Neuronal stem cell (in vitro differentiated cells): ENCODE measurements around the gene MACROD2.

Source experiments
- DNase-seq: peaks from one replicate; pipeline ENCODE4 v3.0.0-alpha.2; 2013; ENCODE audit warnings: low spot score
- H2AFZ ChIP-seq: one replicate; pipeline ENCODE4 v1.6.1; 2013; ENCODE audit warnings: mild to moderate bottlenecking, low read length, inconsistent platforms
- H2AK5ac ChIP-seq: 2 replicates; pipeline ENCODE4 v1.6.1; 2013; ENCODE audit warnings: low read depth, mild to moderate bottlenecking, inconsistent platforms, low read length, moderate library complexity, mixed read lengths
- H2BK120ac ChIP-seq: 2 replicates; pipeline ENCODE4 v1.6.1; 2013; ENCODE audit warnings: low read depth, mild to moderate bottlenecking, inconsistent platforms, low read length, moderate library complexity, mixed read lengths
- H2BK12ac ChIP-seq: one replicate; pipeline ENCODE4 v1.6.1; 2013; ENCODE audit warnings: low read length, inconsistent platforms
- H2BK15ac ChIP-seq: 2 replicates; pipeline ENCODE4 v1.6.1; 2013; ENCODE audit warnings: mild to moderate bottlenecking, low read length, inconsistent platforms, mixed read lengths
- H2BK5ac ChIP-seq: one replicate; pipeline ENCODE4 v1.6.1; 2013; ENCODE audit warnings: inconsistent platforms, mild to moderate bottlenecking, low read length, moderate library complexity
- H3K14ac ChIP-seq: one replicate; pipeline ENCODE4 v1.6.1; 2013; ENCODE audit warnings: low read length, inconsistent platforms
- H3K18ac ChIP-seq: 2 replicates; pipeline ENCODE4 v1.6.1; 2013; ENCODE audit warnings: low read length, inconsistent platforms
- H3K23ac ChIP-seq: 2 replicates; pipeline ENCODE4 v1.6.1; 2013; ENCODE audit warnings: low read depth, mild to moderate bottlenecking, mixed read lengths, low read length, inconsistent platforms; ENCODE audit not compliant: poor library complexity
- H3K27ac ChIP-seq: replicated peaks from 3 replicates; pipeline ENCODE4 v1.5.1; 2013; ENCODE audit warnings: low read length, inconsistent platforms
- H3K27me3 ChIP-seq, 3 experiments: 2 replicates each; pipeline ENCODE4 v1.6.1; 2013; ENCODE audit warnings: low read length in 3 of 3, mild to moderate bottlenecking in 2 of 3, inconsistent platforms in 1 of 3, low read depth in 1 of 3, mixed read lengths in 1 of 3, moderate library complexity in 1 of 3; ENCODE audit not compliant: control insufficient read depth in 3 of 3, insufficient read depth in 3 of 3
- H3K36me3 ChIP-seq, 2 donors: replicated peaks in 1 of 2; 2 replicates each; pipeline ENCODE4 v1.6.1; 2013; ENCODE audit warnings: low read length in 2 of 2; ENCODE audit not compliant: control insufficient read depth in 2 of 2, insufficient read depth in 2 of 2
- H3K4ac ChIP-seq: 2 replicates; pipeline ENCODE4 v1.6.1; 2013; ENCODE audit warnings: inconsistent platforms, mild to moderate bottlenecking, low read length, moderate library complexity
- H3K4me1 ChIP-seq, 2 donors: 1 replicate in 1 of 2; 2 replicates in 1 of 2; pipeline ENCODE4 v1.6.1; 2013; ENCODE audit warnings: low read length in 2 of 2, low read depth in 1 of 2; ENCODE audit not compliant: control insufficient read depth in 2 of 2, insufficient read depth in 1 of 2
- H3K4me2 ChIP-seq: one replicate; pipeline ENCODE4 v1.6.1; 2013; ENCODE audit warnings: mild to moderate bottlenecking, low read length, inconsistent platforms; ENCODE audit not compliant: insufficient read depth, poor library complexity, severe bottlenecking
- H3K4me3 ChIP-seq, 2 donors: 2 replicates each; pipeline ENCODE4 v1.5.1; 2013; ENCODE audit warnings: low read length in 2 of 2, mild to moderate bottlenecking in 2 of 2, inconsistent platforms in 1 of 2, moderate library complexity in 1 of 2
- H3K79me1 ChIP-seq: one replicate; pipeline ENCODE4 v1.6.1; 2013; ENCODE audit warnings: low read depth, mild to moderate bottlenecking, inconsistent platforms, low read length, moderate library complexity
- H3K9ac ChIP-seq: one replicate; pipeline ENCODE4 v1.6.1; 2013; ENCODE audit warnings: mild to moderate bottlenecking, low read depth, low read length, inconsistent platforms; ENCODE audit not compliant: poor library complexity
- H3K9me3 ChIP-seq, 2 donors: replicated peaks in 1 of 2; 2 replicates each; pipeline versions ENCODE3 to v1.6.1; 2013; ENCODE audit warnings: low read length in 2 of 2, mild to moderate bottlenecking in 2 of 2, inconsistent platforms in 1 of 2, low read depth in 1 of 2, mixed read lengths in 1 of 2, moderate library complexity in 1 of 2; ENCODE audit not compliant: control insufficient read depth in 2 of 2, insufficient read depth in 1 of 2
- H4K8ac ChIP-seq: one replicate; pipeline ENCODE4 v1.6.1; 2013; ENCODE audit warnings: low read depth, mild to moderate bottlenecking, inconsistent platforms, low read length, moderate library complexity
- H4K91ac ChIP-seq: one replicate; pipeline ENCODE4 v1.6.1; 2013; ENCODE audit warnings: low read length, low read depth, mild to moderate bottlenecking, inconsistent platforms; ENCODE audit not compliant: poor library complexity
- WGBS, 2 donors: extraction: QIAGEN DNeasy Blood & Tissue Kit; methylation state at CpG; one replicate each; pipeline ENCODE4 v1.1.7; 2013; ENCODE audit warnings: missing lambda C conversion rate in 2 of 2, mixed read lengths in 1 of 2; ENCODE audit not compliant: insufficient read length in 2 of 2, insufficient replicate concordance in 1 of 2; ENCODE audit errors: extremely low coverage in 2 of 2; 5-methylcytosine and 5-hydroxymethylcytosine counted together

Gene MACROD2

DNA sequence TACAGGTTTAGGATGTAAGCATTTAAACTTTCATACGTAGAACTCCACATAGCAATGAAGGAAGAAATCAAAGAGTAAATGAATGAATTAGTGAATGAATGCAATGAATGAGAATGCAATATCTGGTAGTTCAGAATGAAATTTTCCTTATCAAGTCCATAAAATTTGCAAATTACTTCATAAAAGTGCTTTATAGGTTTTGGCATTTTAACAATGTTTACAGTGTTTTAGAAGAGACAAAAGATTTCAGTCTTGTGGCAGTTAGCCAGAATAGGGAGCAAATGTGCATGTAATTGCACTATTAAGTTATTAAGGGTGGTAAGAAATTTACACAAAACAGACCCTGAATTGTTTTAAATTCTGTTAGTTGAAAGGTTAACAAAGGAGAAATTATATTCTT, 1081.5 kb downstream of the MACROD2 start:
- Histone ChIP-seq H2BK120ac (no peak overlapping the region), H2BK5ac (no peak overlapping the region), H3K4me3 (no peak overlapping the region), H3K27me3 (no peaks in the 10 kb centered on the region), H3K18ac (no peak overlapping the region), H2AFZ (no peak overlapping the region), H3K9ac (no peak overlapping the region), H3K23ac (no peak overlapping the region), H2AK5ac (no peak overlapping the region), H3K4me1 (peaks cover 0 to 13% of the 10 kb centered on the region in 2 donors), H3K79me1 (no peaks in the 10 kb centered on the region), H3K27ac (no peak overlapping the region), H2BK15ac (no peak overlapping the region), H3K14ac (no peak overlapping the region), H2BK12ac (no peak overlapping the region), H3K36me3 (no peaks in the 10 kb centered on the region), H3K4ac (no peak overlapping the region), H4K8ac (no peak overlapping the region), H3K4me2 (no peak overlapping the region), H4K91ac (no peak overlapping the region), H3K9me3 (no peaks in the 10 kb centered on the region)
- no peak for DNase-seq
- no CpG with 5 or more reads among the region's 1 CpG for WGBS, 2 donors

DNA sequence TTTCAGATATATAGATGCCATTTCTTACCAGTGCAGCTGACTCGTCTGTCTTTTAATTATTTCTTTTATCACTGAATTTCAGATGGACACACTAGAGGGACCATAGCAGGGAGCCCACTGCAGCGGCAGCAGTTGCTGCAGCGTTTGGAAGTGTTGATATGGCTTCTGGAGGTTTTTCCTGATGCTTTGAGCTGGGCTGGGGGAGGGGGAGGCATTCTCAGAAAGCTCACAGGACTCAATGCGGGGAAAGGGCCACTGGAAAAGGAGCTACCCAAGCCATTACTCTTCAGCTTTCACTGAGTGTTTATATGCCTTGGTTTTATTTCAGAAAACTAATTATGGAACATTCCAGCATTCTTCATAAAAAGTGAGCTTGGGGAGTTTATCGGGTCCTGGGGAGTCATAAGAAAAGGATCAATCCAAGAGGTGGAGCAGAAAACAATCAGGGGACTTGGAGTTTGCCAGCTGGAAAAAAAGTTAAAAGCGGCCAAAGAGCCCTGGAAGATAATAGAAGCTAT, 1082.5 kb downstream of the MACROD2 start:
- Histone ChIP-seq H3K4ac (no peak overlapping the region), H2AK5ac (no peak overlapping the region), H3K36me3 (no peaks in the 10 kb centered on the region), H2BK12ac (no peak overlapping the region), H3K23ac (no peak overlapping the region), H3K9me3 (no peaks in the 10 kb centered on the region), H3K27me3 (no peaks in the 10 kb centered on the region), H3K4me1 (peaks cover 2 to 13% of the 10 kb centered on the region in 2 donors), H3K27ac (no peak overlapping the region), H3K18ac (no peak overlapping the region), H4K8ac (no peak overlapping the region), H2AFZ (peak overlapping the region; percentile 65), H3K79me1 (no peaks in the 10 kb centered on the region), H2BK120ac (no peak overlapping the region), H3K4me3 (no peak overlapping the region), H3K14ac (no peak overlapping the region), H2BK15ac (no peak overlapping the region), H4K91ac (no peak overlapping the region), H2BK5ac (no peak overlapping the region), H3K9ac (no peak overlapping the region), H3K4me2 (no peak overlapping the region)
- WGBS, 2 donors, result no CpG with 5 or more reads among the region's 6 CpGs
- DNase-seq, result no peak

DNA sequence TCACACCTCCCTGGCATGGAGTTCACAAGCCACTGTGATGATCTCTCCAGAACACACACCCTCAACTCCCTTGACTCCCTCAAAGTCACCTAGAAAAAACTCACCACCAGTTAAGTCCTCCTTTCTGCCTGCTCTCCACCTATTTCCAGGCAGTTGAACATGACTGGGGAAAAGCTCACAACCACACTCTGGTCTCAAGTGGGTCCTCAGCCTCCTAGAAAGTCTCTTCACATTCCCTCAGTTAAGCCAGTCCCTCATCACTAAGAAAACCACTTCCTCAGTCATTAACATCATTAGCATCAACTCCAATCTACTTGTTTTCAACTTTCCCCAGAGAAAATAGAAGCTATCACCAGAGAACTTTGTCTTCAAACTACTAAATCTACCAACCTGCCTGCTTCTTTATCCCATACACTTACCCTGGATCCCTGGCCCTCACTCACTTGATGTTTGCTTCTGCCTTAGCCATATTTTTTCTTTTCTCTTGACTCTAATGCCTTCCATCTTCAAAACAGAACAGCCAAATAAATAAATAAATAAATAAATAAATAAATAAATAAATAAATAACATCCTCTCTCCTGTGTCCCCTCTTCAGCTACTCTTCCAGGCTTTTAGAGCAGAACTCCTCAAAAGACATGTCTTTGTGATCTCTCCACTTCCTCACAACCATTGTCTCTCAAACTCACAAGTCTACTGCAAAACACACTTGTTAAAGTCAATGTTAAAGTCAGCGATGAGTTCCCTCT, 1084.5 kb downstream of the MACROD2 start:
- no peak overlapping the region for H2BK5ac ChIP-seq
- H3K9me3 ChIP-seq, result no peaks in the 10 kb centered on the region
- H3K4me1 ChIP-seq, result peaks cover 5 to 10% of the 10 kb centered on the region in 2 donors
- no peaks in the 10 kb centered on the region for H3K79me1 ChIP-seq
- H2BK12ac ChIP-seq, result no peak overlapping the region
- no peak overlapping the region for H3K27ac ChIP-seq
- no peak overlapping the region for H4K91ac ChIP-seq
- H3K4me3 ChIP-seq, result no peak overlapping the region
- no peak overlapping the region for H2AFZ ChIP-seq
- DNase-seq, result no peak
- no peak overlapping the region for H3K14ac ChIP-seq
- no peaks in the 10 kb centered on the region for H3K36me3 ChIP-seq
- no peak overlapping the region for H3K18ac ChIP-seq
- H2AK5ac ChIP-seq, result no peak overlapping the region
- H4K8ac ChIP-seq, result no peak overlapping the region
- no peak overlapping the region for H3K4ac ChIP-seq
- H2BK120ac ChIP-seq, result no peak overlapping the region
- no peaks in the 10 kb centered on the region for H3K27me3 ChIP-seq
- no CpG with 5 or more reads among the region's 1 CpG for WGBS, 2 donors
- H3K9ac ChIP-seq, result no peak overlapping the region
- H3K23ac ChIP-seq, result no peak overlapping the region
- H3K4me2 ChIP-seq, result no peak overlapping the region
- H2BK15ac ChIP-seq, result no peak overlapping the region

DNA sequence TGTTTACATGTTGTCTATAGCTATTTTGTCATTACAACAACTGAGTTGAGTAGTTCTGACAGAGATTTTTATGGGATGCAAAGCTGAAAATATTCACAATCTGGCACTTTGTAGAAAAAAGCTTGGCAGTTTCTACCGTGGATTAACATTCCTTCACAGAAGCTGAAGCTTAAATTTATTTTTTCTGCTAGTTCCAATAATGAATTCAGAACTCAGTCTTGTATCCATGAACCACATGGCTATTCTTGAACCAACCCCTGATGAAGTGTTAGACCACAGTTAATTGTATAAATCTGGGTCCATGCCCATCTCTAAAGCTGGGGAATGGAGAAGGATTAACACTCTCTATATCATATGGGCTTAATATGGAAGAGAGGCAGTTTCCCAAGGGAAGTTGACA, 1085.9 kb downstream of the MACROD2 start:
- Histone ChIP-seq H3K27ac (no peak overlapping the region), H3K18ac (no peak overlapping the region), H3K9me3 (no peaks in the 10 kb centered on the region), H4K91ac (no peak overlapping the region), H2BK12ac (no peak overlapping the region), H2AK5ac (no peak overlapping the region), H3K27me3 (no peaks in the 10 kb centered on the region), H3K14ac (no peak overlapping the region), H2BK15ac (no peak overlapping the region), H3K4me1 (peaks cover 5 to 7% of the 10 kb centered on the region in 2 donors), H3K4ac (no peak overlapping the region), H3K4me2 (no peak overlapping the region), H3K23ac (no peak overlapping the region), H3K36me3 (no peaks in the 10 kb centered on the region), H2AFZ (no peak overlapping the region), H3K79me1 (no peaks in the 10 kb centered on the region), H2BK5ac (no peak overlapping the region), H4K8ac (no peak overlapping the region), H3K4me3 (no peak overlapping the region), H2BK120ac (no peak overlapping the region), H3K9ac (no peak overlapping the region)
- DNase-seq, result no peak
- no CpG with 5 or more reads among the region's 1 CpG for WGBS, 2 donors
